ENCODE measurements around the gene NT5C3B.

DNA sequence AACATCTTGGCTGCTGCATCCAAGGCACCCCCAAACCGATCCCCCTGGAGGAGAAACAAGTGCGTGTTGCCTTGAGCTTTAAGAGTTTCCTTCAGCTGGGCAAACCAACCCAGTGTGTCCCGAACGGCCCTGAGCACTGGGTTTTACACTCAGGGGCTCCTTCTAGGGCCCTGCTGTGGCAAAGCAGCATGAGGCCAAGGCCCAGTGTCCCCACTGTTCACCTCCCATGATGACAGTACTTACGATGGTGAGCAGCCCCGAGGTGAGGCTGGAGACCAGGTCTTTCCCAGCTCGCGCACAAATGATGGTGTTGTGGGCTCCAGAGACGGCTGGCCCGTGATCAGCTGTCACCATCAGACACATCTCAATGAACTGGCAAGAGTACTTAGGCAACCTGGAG is 35.8 kb upstream of the NT5C3B start:
- TF ChIP-seq, protein P1, sequence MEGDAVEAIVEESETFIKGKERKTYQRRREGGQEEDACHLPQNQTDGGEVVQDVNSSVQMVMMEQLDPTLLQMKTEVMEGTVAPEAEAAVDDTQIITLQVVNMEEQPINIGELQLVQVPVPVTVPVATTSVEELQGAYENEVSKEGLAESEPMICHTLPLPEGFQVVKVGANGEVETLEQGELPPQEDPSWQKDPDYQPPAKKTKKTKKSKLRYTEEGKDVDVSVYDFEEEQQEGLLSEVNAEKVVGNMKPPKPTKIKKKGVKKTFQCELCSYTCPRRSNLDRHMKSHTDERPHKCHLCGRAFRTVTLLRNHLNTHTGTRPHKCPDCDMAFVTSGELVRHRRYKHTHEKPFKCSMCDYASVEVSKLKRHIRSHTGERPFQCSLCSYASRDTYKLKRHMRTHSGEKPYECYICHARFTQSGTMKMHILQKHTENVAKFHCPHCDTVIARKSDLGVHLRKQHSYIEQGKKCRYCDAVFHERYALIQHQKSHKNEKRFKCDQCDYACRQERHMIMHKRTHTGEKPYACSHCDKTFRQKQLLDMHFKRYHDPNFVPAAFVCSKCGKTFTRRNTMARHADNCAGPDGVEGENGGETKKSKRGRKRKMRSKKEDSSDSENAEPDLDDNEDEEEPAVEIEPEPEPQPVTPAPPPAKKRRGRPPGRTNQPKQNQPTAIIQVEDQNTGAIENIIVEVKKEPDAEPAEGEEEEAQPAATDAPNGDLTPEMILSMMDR (IDR thresholded peaks at IDR 0.05) = no peak
- TF ChIP-seq POLR2A (IDR thresholded peaks at IDR 0.05) = no peak

All from lower leg skin (tissue), 3 donors.